HepG2 (cell line): ENCODE measurements around the gene CGNL1. TPM values are rescaled to one million over a fixed set of nuclear protein-coding genes. Genes with fewer than 3 reads are reported as not detected.

ENCODE experiments used
- ATAC-seq: fragments of 200-7000 bp; cut with Tn5 transposase; 3 replicates; pipeline ENCODE4 v1.9.1; 2020; ENCODE audit warnings: mild to moderate bottlenecking, moderate library complexity
- BruUV-seq: library from RNA; stranded (reverse); fragments of 400-500 nt; replicated peaks from 2 replicates; lab custom pipeline; 2021; lab: Mats Ljungman, UMichigan
- CTCF ChIA-PET: fragments of 300-600 bp; formaldehyde crosslinking; extraction: SDS; loops from one replicate; lab custom pipeline; 2021; ENCODE audit warnings: low total read pairs, inconsistent platforms, low intra/inter-chr PET ratio; lab: Yijun Ruan, JAX
- POLR2A ChIA-PET: fragments of 350-600 bp; sonication (Branson Sonifier 250); formaldehyde crosslinking; loops from one replicate; lab custom pipeline; 2020; ENCODE audit warnings: antibody characterized with exemption, inconsistent platforms; lab: Yijun Ruan, JAX
- DNase-seq: peaks from one replicate; pipeline ENCODE4 v3.0.0-alpha.2; 2015; ENCODE audit warnings: low spot score
- FAIRE-seq: peaks from 3 replicates; lab custom pipeline; 2011; peaks lifted over from hg19 to GRCh38; lab: Jason Lieb, UNC
- H2AFZ ChIP-seq: one replicate; pipeline ENCODE4 v1.6.1; 2011; ENCODE audit warnings: low read length, inconsistent platforms
- H3K27ac ChIP-seq: fragments of 300-600 bp; 3 replicates; pipeline ENCODE4 v1.8.0; 2011; ENCODE audit warnings: mixed run types, mild to moderate bottlenecking, mixed read lengths, low read length, inconsistent platforms; ENCODE audit not compliant: insufficient read depth; ENCODE audit errors: extremely low read length
- H3K27me3 ChIP-seq, 2 experiments: fragments of 200-600 bp in 1 of 2; 2 replicates in 1 of 2; 3 replicates in 1 of 2; pipeline versions ENCODE4 v1.6.0 to v1.8.0; 2011; ENCODE audit warnings: low read length in 2 of 2, mild to moderate bottlenecking in 2 of 2, moderate library complexity in 2 of 2, inconsistent platforms in 1 of 2; ENCODE audit not compliant: insufficient read depth in 2 of 2, control insufficient read depth in 1 of 2
- H3K36me3 ChIP-seq, 2 experiments: fragments of 200-600 bp in 1 of 2; replicated peaks in 1 of 2; 2 replicates in 1 of 2; 3 replicates in 1 of 2; pipeline versions ENCODE4 v1.5.1 to v1.8.0; 2011; ENCODE audit warnings: low read length in 2 of 2, inconsistent platforms in 1 of 2; ENCODE audit not compliant: insufficient read depth in 2 of 2, control insufficient read depth in 1 of 2
- H3K4me1 ChIP-seq: 2 replicates; pipeline ENCODE4 v1.5.1; 2012; ENCODE audit warnings: low read length, inconsistent platforms; ENCODE audit not compliant: insufficient read depth
- H3K4me2 ChIP-seq: 2 replicates; pipeline ENCODE4 v1.6.0; 2011; ENCODE audit warnings: low read depth, low read length, inconsistent platforms
- H3K4me3 ChIP-seq, 3 experiments: fragments of 200-600 bp in 1 of 3; sonication (generic), shearing (Covaris generic) in 1 of 3; replicated peaks in 1 of 3; 2 replicates each; pipeline ENCODE4 v1.5.1; 2011 to 2016; ENCODE audit warnings: low read length in 3 of 3, inconsistent platforms in 2 of 3, low read depth in 2 of 3, mild to moderate bottlenecking in 2 of 3, control low read depth in 1 of 3, mixed read lengths in 1 of 3; ENCODE audit not compliant: insufficient read depth in 1 of 3
- H3K79me2 ChIP-seq: one replicate; pipeline ENCODE4 v1.6.1; 2011; ENCODE audit warnings: low read length, inconsistent platforms; ENCODE audit not compliant: insufficient read depth
- H3K9ac ChIP-seq: 2 replicates; pipeline ENCODE4 v1.6.0; 2011; ENCODE audit warnings: mild to moderate bottlenecking, low read depth, low read length, inconsistent platforms; ENCODE audit not compliant: insufficient read depth
- H3K9me3 ChIP-seq: 2 replicates; pipeline ENCODE4 v1.5.1; 2012; ENCODE audit warnings: mild to moderate bottlenecking, low read length
- H4K20me1 ChIP-seq: 2 replicates; pipeline ENCODE4 v1.6.0; 2011; ENCODE audit warnings: inconsistent platforms, mild to moderate bottlenecking, low read length, moderate library complexity; ENCODE audit not compliant: insufficient read depth
- ARHGAP35 ChIP-seq: sonication (generic); formaldehyde crosslinking; IDR thresholded peaks from 2 replicates; pipeline ENCODE4 v1.9.0; 2022; ENCODE audit warnings: mild to moderate bottlenecking, inconsistent platforms, moderate library complexity, missing genetic modification reagents, borderline replicate concordance
- ATF2 ChIP-seq: sonication (generic); formaldehyde crosslinking; IDR thresholded peaks from 2 replicates; pipeline ENCODE4 v1.4.0; 2020; ENCODE audit warnings: missing genetic modification reagents
- CREB1 ChIP-seq, 2 experiments: fragments of 450-650 bp in 1 of 2; IDR thresholded peaks; 2 replicates each; pipeline ENCODE4 v1.6.1; 2016 to 2017; ENCODE audit warnings: control low read depth in 1 of 2, mild to moderate bottlenecking in 1 of 2, missing compliant biosample characterization in 1 of 2, missing genetic modification characterization in 1 of 2
- HCFC1 ChIP-seq: fragments of 150-350 bp; IDR thresholded peaks from 2 replicates; pipeline ENCODE4 v1.6.1; 2014; ENCODE audit warnings: low read depth, low read length
- KDM3A ChIP-seq: IDR thresholded peaks from 2 replicates; pipeline ENCODE4 v1.6.1; 2018; ENCODE audit warnings: low read depth, missing compliant biosample characterization
- MXD1 ChIP-seq: sonication (generic); formaldehyde crosslinking; IDR thresholded peaks from 2 replicates; pipeline ENCODE4 v1.4.0; 2020; ENCODE audit warnings: mild to moderate bottlenecking, missing genetic modification reagents
- NR2F6 ChIP-seq, 2 experiments: IDR thresholded peaks; 2 replicates each; pipeline ENCODE4 v1.6.1; 2016; ENCODE audit warnings: antibody characterized with exemption in 1 of 2, mild to moderate bottlenecking in 1 of 2
- PATZ1 ChIP-seq: sonication (generic); formaldehyde crosslinking; IDR thresholded peaks from 2 replicates; pipeline ENCODE4 v1.4.0; 2020; ENCODE audit warnings: missing genetic modification reagents
- RXRA ChIP-seq: sonication (generic); formaldehyde crosslinking; IDR thresholded peaks from 2 replicates; pipeline ENCODE4 v1.5.1; 2020; ENCODE audit warnings: missing genetic modification reagents
- SOX6 ChIP-seq, 2 experiments: fragments of 450-650 bp in 1 of 2; sonication (generic) in 1 of 2; formaldehyde crosslinking in 1 of 2; IDR thresholded peaks; 2 replicates each; pipeline versions ENCODE4 v1.4.0 to v1.6.1; 2017 to 2020; ENCODE audit warnings: antibody characterized with exemption in 1 of 2, mild to moderate bottlenecking in 1 of 2, missing genetic modification reagents in 1 of 2
- TCF7 ChIP-seq: sonication (generic); IDR thresholded peaks from 2 replicates; pipeline ENCODE4 v1.6.1; 2016; ENCODE audit warnings: antibody characterized with exemption, low read depth
- TEAD3 ChIP-seq: optimal IDR thresholded peaks from 2 replicates; pipeline ENCODE3; 2016; ENCODE audit warnings: borderline replicate concordance
- TFAP4 ChIP-seq: sonication (generic); IDR thresholded peaks from 2 replicates; pipeline ENCODE4 v1.6.1; 2016; ENCODE audit warnings: low read depth, borderline replicate concordance
- ZNF577 ChIP-seq: sonication (generic); formaldehyde crosslinking; IDR thresholded peaks from 2 replicates; pipeline ENCODE4 v1.4.0; 2020; ENCODE audit warnings: mild to moderate bottlenecking, low read depth, missing genetic modification reagents, borderline replicate concordance
- WGBS: methylation state at CpG from one replicate; pipeline ENCODE4 v1.1.6; 2017; ENCODE audit warnings: low lambda C conversion rate; 5-methylcytosine and 5-hydroxymethylcytosine counted together
- in situ Hi-C: cut with HindIII; loops from 2 replicates; pipeline ENCODE4 v1.10.0; 2017; ENCODE audit warnings: low pct_unique_long_range_greater_than_20kb; ENCODE audit not compliant: extremely low pct_ligation_motif_present
- intact Hi-C: fragments of 100-400 bp; cut with micrococcal nuclease; formaldehyde crosslinking; loops from one replicate; pipeline ENCODE4 v1.10.0; 2022; ENCODE audit not compliant: unreplicated experiment
- polyA plus RNA-seq, 8 experiments: library from polyadenylated mRNA; depleted of rRNA in 3 of 8; stranded (reverse) in 7 of 8; unstranded in 1 of 8; fragments of >200 nt; fragmentation: Illumina TruSeq in 4 of 8; extraction: Trizol in 4 of 8; gene quantifications; 2 replicates each; pipeline versions ENCODE4 v1.2.1 to v1.2.3, GENCODE V29; 2011 to 2016; ENCODE audit warnings: low read depth in 4 of 8, missing spikeins in 1 of 8, mixed read lengths in 1 of 8; ENCODE audit not compliant: insufficient read depth in 1 of 8
- total RNA-seq, 5 experiments: library from RNA; depleted of rRNA; stranded (reverse); fragments of >200 nt; fragmentation: Illumina TruSeq; extraction: Trizol; gene quantifications; 2 replicates each; pipeline ENCODE4 v1.2.3, GENCODE V29; 2016; ENCODE audit warnings: low read depth in 1 of 5

The CGNL1 gene
- total and polyA plus RNA-seq, 2 of the 13 experiments (the other 11 are each of a cell fraction or from before 2014, with no cell fraction given), result 5.6 to 15.6 TPM

GRCh38 chr15:57563416-57563815 lies 187.1 kb downstream of the CGNL1 start:
- Histone ChIP-seq H3K9ac (no peak overlapping the region), H4K20me1 (no peaks in the 10 kb centered on the region), H3K36me3 (no peaks in the 10 kb centered on the region), H3K4me3 (no peak overlapping the region), H3K27me3 (0 out of 5 replicates have a peak, but pooled peaks cover 0 to 4% of the 10 kb centered on the region in 2 experiments), H3K4me1 (peaks cover 11% of the 10 kb centered on the region), H3K9me3 (no peaks in the 10 kb centered on the region), H3K4me2 (no peak overlapping the region), H3K27ac (no peak overlapping the region), H2AFZ (no peak overlapping the region), H3K79me2 (no peaks in the 10 kb centered on the region)
- ATAC-seq, result no peak
- intact Hi-C loops, result loop anchor here (5.0 kb wide), 1 partner anchor 299 kb away; no protein-coding TSS in a partner anchor
- no peak for DNase-seq
- POLR2A ChIA-PET, result no interaction called here
- no TSS peak for BruUV-seq
- CTCF ChIA-PET, result no interaction called here
- TF ChIP-seq HCFC1 (no peak), ZNF577 (CRISPR knock-in tag) (no peak), MXD1 (CRISPR knock-in tag) (no peak), KDM3A (CRISPR knock-in tag) (no peak), TFAP4 (no peak), RXRA (no peak)
- FAIRE-seq, result no peak
- WGBS, result 53% methylated on average over 6 of the region's 6 CpGs
- in situ Hi-C loops, result loop anchor here (5.0 kb wide), 1 partner anchor 49 kb away; no protein-coding TSS in a partner anchor

- Histone ChIP-seq H3K79me2 (no peaks in the 10 kb centered on the region), H3K27me3 (0 out of 5 replicates have a peak, but pooled peaks cover 0 to 4% of the 10 kb centered on the region in 2 experiments), H3K9ac (no peak overlapping the region), H3K4me2 (no peak overlapping the region), H3K4me1 (peaks cover 6% of the 10 kb centered on the region), H3K27ac (no peak overlapping the region), H3K9me3 (no peaks in the 10 kb centered on the region), H4K20me1 (no peaks in the 10 kb centered on the region), H2AFZ (no peak overlapping the region), H3K4me3 (no peak overlapping the region), H3K36me3 (no peaks in the 10 kb centered on the region)
- ATAC-seq (no peak), FAIRE-seq (no peak), DNase-seq (no peak)
- no TSS peak for BruUV-seq
- intact Hi-C loops, result no loop called here
- POLR2A ChIA-PET, result no interaction called here
- in situ Hi-C loops, result no loop called here
- WGBS, result 21% methylated on average over 10 of the region's 10 CpGs
- CTCF ChIA-PET, result no interaction called here
- TF ChIP-seq CREB1 (IDR thresholded peaks at IDR 0.05) (no peak), CREB1 (CRISPR knock-in tag; IDR thresholded peaks at IDR 0.05) (no peak), ATF2 (CRISPR knock-in tag) (no peak), TEAD3 (CRISPR knock-in tag) (no peak), NR2F6 (IDR thresholded peaks at IDR 0.05) (no peak), NR2F6 (CRISPR knock-in tag; IDR thresholded peaks at IDR 0.05) (no peak), ARHGAP35 (CRISPR knock-in tag) (no peak), TCF7 (no peak), SOX6 (IDR thresholded peaks at IDR 0.05) (no peak), SOX6 (CRISPR knock-in tag; IDR thresholded peaks at IDR 0.05) (no peak), PATZ1 (CRISPR knock-in tag) (no peak)
Observed at GRCh38 chr15:57565311-57565710, 189.0 kb downstream of the CGNL1 start.
